NOMO-1 (cell line): ENCODE results near the gene GSG1L.
A peak's percentile ranks its signal among the peaks of the same experiment; 100 is the strongest.

Source experiments
- DNase-seq, 2 experiments: peaks; one replicate each; lab custom pipeline; 2025; ENCODE audit not compliant: unreplicated experiment in 2 of 2; lab: John Stamatoyannopoulos, UW

GSG1L gene

DNA sequence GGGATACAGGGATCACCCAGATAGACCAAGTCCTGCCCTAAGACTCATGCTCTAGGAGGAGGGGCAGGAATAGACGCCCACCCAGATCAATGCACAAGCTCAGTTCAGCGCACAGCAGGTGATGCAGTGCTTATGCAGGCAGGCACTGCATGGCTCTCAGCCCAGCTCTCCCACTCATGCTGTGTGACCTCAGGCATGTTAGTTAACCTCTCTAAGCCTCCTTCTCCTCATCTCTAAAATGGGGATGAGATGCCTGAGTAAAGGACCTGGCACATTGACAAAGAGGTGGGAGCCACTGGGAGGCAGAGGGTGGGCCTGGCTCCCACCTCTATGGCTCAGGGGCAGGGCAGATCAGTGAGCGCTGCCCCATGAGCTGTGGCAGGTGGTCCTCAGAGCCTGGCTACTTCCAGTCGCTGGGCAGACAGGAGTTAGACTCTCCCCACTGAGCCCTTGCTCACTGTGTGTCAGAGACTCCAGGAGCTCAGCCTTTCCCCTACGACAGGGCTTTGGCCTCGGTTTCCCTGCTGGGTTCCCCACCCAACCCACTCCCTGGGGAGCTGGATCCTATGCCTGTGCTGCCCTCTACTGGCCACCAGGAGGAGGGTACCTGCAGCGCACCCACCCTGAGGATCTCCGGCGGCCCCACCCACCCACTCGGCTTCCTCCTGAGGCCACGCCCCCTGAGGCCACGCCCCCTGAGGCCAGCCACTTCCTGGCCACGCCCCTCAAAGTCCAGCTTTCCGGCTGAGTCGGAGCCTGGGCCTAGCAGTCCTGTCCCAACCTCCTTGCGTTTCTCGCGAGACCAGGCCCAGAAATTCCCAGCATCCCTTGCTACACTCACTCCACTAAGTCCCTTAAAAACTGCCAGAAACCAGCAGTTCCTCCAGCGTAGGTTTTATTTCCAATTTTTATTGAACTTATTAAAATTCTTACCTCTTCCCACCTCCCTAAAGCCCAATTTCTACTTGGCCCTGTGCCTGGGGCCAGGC, 196.1 kb downstream of the GSG1L start:
- DNase-seq = peak; percentile 14 to 19

GRCh38 chr16:27863377-27863776, 200.1 kb downstream of the GSG1L start:
- DNase-seq = no peak

- DNase-seq = no peak
Observed at GRCh38 chr16:27862953-27863352, 200.6 kb downstream of the GSG1L start.

DNA sequence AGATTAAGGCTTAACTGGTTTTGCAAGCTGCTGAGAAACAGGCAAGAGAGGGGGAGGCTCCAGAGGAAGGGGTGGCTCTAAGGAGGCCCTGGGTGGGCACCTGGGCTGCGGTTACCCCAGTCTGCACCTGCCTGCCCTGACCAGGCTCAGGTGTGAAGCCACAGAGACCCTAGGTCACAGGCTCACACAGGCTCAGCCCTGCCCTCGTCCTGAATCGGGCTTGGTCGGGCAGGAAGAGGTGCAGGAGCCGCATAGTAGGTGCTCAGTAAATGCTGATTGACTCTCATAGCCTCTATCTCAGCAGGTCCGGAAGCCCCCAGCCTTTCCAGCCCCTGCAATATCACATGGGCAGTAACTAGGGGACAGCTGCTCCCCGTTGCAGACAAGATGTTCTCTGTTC, 203.4 kb downstream of the GSG1L start:
- no peak for DNase-seq

DNA sequence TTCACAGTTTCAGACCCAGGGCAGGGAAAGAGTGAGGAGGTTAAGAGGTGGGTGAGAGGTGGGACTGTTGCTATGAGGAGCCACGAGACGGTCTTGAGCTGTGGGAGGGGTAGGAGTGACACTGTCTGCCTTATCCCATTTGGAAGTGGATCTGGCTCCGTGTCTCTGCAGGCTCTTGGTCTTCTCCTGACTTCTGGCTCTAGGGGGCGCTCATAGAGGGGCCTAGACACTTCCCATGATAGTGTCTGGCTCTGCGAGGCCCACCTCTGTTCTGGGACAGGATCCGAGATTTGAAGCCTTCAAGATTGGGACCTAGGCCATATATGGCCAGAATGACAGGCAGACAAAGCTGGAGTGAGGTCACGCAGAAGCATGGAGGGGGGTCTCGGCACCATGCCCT, 204.5 kb downstream of the GSG1L start:
- DNase-seq = no peak

GRCh38 chr16:27853651-27854050, 209.9 kb downstream of the GSG1L start:
- no peak for DNase-seq

GRCh38 chr16:27853101-27853500, 210.4 kb downstream of the GSG1L start:
- no peak for DNase-seq

GRCh38 chr16:27852681-27853080, 210.8 kb downstream of the GSG1L start:
- DNase-seq = no peak

GRCh38 chr16:27852116-27852515, 211.4 kb downstream of the GSG1L start:
- DNase-seq = no peak

- DNase-seq = no peak
Observed at GRCh38 chr16:27851586-27851985, 211.9 kb downstream of the GSG1L start.

GRCh38 chr16:27849621-27850020, 213.9 kb downstream of the GSG1L start:
- DNase-seq = no peak

DNA sequence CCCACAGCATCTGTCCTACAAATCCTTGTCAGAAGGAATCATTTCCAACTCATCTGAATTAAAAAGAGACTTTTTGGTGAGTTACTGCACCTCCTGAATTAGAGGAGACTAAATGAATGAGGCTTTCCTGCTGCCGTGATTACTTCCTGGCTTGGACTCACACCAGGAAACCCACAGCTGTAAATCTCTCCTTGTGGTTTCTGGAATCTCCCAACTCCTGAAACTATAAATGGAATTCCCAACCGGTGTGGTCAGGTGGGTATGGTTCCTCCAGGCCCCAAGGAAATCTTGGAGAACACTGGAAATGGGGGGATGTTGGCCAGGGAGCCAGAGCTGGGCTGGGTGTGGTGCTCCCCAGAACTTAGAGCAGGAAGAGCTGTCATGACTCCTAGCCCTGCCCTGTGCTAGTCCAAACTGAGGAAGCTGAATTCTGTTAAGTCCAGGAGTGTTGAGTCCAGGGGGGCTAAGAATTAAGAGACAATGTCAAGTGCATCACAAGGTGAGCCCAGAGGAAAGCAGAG, 216.4 kb downstream of the GSG1L start:
- no peak for DNase-seq

- DNase-seq = no peak
Observed at GRCh38 chr16:27844826-27845225, 218.7 kb downstream of the GSG1L start.

DNA sequence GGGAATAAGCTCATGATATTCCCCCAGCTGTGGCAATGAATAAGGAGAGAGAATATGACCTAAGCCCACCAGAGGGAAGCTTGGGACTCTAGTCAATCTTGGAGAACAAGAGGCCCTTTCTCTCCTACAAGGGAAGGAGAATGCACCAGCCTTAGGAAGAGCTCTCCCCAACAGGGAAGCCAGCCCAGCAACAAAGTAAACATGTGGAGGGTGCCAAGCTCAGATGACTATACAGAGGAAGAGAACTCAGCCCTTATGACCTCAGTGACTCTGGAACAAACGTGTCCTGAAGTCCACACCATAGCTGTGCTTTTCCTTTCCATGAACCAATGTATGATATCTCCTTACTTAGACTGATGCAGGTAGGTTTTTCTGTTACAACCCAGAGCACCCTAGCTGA, 219.7 kb downstream of the GSG1L start:
- no peak for DNase-seq

- no peak for DNase-seq
Observed at GRCh38 chr16:27841911-27842310, 221.6 kb downstream of the GSG1L start.

GRCh38 chr16:27841061-27841801, 222.3 kb downstream of the GSG1L start:
- no peak for DNase-seq

DNA sequence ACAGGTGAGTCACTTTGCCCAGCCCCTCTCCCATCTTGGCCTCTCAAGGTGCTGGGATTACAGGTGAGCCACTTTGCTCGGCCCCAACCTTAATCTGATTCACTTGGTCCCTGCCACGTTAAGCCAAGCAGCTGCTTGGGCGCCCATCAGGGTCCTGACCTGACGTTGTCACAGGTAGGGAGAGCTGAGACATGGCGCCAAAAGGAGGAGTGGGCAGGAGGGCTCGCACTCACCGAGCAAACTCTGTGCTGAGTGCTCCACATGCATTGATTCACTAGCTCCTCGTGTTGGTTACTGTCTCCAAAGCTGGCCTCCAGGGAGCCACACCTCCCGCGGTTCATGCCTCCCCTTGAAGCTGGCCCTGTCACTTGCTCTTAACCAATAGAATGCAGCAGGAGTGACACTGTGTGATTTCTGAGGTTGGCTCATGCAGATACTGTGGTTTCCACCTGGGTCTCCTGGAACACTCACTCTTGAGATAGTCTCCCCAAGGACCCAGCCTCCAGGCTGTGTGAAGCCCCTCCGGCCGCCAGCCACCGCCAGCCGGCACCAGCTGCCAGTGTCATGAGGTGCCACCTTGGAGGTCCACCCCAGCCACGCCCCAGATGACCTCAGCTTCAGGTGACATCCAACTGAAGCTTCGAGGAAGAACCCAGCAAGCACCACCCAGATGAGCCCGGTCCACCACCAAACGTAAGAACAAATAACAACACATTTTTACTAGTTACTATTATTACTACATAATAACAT, 223.0 kb downstream of the GSG1L start:
- DNase-seq = no peak

DNA sequence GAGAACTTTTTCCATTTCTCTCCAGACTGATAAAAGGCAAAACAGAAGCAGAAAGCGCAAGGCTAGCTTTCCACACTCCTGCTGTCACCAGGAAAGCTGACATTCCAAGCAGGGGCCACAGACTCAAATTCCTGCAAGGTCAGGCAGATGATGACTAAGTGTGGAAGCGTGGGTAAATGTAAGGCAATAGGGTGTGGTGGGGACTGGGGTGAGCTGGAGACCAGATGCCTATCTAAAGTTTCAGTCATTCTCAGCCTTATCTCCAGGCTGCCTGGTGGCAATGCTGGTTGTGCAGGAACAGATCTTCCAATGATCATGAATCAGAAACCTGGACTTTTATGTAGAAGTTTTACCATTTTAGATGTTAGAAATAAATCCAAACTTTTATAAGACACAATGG, 224.1 kb downstream of the GSG1L start:
- DNase-seq = no peak

DNA sequence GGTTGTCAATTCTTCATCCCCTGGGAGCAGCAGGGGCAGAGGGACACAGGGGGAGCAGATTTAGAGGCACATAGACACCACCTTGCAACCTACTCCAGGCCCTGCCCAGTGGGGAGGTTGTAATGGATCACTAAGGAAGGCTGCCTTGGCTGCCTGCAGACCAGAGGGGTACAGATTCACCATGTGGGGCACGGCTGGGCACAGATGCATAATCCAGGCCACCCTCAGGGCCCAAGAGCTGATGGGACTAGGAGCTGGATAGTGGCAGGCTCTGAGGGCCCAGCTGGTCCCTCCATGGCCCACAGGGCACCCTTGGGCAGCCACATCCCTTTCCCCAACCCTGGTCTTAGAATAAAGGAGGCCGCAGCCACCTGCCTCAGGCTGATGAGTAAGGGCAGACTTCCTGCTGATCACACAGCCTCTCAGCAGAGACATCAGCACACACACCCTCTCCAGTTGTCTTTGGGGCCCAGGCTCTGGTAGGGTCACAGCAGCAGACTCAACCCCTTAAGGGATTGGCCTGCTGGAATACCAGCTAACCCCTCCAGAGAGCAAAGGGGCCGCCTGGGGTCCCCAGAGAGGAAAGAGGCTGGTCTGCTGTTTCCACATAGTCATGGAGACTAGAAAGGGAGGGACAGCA, 224.9 kb downstream of the GSG1L start:
- no peak for DNase-seq

DNA sequence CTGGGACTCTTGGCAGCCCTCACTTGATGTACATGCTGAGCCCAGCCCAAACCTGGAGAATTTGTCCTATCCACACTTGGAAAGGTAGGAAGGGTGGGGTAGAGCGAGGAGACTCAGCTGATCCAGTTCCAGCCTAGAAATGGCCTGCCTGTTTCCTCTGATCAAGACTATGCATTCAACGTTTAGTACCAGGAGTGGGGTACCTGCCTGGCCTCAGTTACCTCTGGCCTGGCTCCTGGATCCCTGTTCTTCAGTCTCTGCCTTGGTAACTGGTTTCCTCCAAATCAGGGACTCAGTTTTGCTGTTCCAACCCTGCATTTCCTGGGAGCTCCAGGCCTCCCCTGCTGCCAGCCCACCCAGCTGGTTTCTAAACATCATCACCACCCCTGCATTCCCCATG, 233.5 kb downstream of the GSG1L start:
- no peak for DNase-seq
